RWPE2 (cell line): ENCODE data around the gene MAPK8.
"Not testable (repeated sequence)": the region's sequence is repeated elsewhere in the genome, so short reads cannot be mapped to it uniquely, and the experiment has no call there.

Source experiments
- ATAC-seq: fragments of 200-7000 bp; cut with Tn5 transposase; 3 replicates; pipeline ENCODE4 v1.9.1; 2021; ENCODE audit warnings: low read depth
- DNase-seq: peaks from one replicate; pipeline ENCODE4 v3.0.0-alpha.2; 2020; ENCODE audit warnings: low spot score
- H3K27ac ChIP-seq: fragments of 450-650 bp; 2 replicates; pipeline ENCODE4 v1.5.1; 2017; ENCODE audit warnings: mild to moderate bottlenecking; ENCODE audit not compliant: poor library complexity, severe bottlenecking
- H3K27me3 ChIP-seq: fragments of 250-450 bp; sonication (Bioruptor Pico); 2 replicates; pipeline ENCODE4 v1.5.1; 2021; ENCODE audit warnings: mild to moderate bottlenecking, moderate library complexity; ENCODE audit not compliant: insufficient read depth, poor library complexity, severe bottlenecking
- H3K36me3 ChIP-seq: fragments of 250-450 bp; sonication (Bioruptor Pico); 2 replicates; pipeline ENCODE4 v1.5.1; 2020; ENCODE audit warnings: low read depth, mild to moderate bottlenecking, moderate library complexity
- H3K4me1 ChIP-seq: fragments of 250-450 bp; sonication (Bioruptor Pico); 2 replicates; pipeline ENCODE4 v1.5.1; 2021; ENCODE audit warnings: mild to moderate bottlenecking, moderate library complexity; ENCODE audit not compliant: insufficient read depth, poor library complexity, severe bottlenecking
- H3K4me3 ChIP-seq: fragments of 250-450 bp; sonication (Bioruptor Pico); 2 replicates; pipeline ENCODE4 v1.5.1; 2021; ENCODE audit warnings: mild to moderate bottlenecking, moderate library complexity; ENCODE audit not compliant: severe bottlenecking
- H3K9me3 ChIP-seq: fragments of 250-450 bp; sonication (Bioruptor Pico); 2 replicates; pipeline ENCODE4 v1.5.1; 2021; ENCODE audit warnings: mild to moderate bottlenecking, moderate library complexity; ENCODE audit not compliant: severe bottlenecking
- TF ChIP-seq, protein P1 (sequence below): fragments of 450-650 bp; IDR thresholded peaks from one replicate; pipeline ENCODE4 v1.5.1; 2017; ENCODE audit warnings: mild to moderate bottlenecking, moderate library complexity; ENCODE audit not compliant: poor library complexity, severe bottlenecking

The MAPK8 gene

DNA sequence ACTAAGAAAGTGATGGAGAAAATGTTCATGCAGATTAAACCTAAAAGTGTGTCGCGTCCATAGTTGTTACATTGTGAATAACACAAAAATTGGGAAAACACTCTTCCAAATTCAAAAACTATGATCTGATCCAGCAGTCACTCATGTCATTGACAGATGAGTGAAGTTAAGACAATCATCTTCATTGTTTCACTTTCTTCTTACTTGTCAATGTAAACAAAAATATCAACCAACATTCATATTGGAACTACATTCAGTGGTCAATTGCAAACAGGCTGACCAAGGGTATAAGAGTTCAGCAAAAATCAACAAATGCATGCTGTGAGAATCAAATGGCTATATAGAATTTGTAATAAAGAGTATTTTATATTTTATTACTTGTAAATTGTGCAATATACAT, 33.8 kb upstream of the MAPK8 start:
- ATAC-seq: no peak
- DNase-seq: no peak
- H3K27me3 ChIP-seq: no peaks in the 10 kb centered on the region
- TF ChIP-seq, protein P1, sequence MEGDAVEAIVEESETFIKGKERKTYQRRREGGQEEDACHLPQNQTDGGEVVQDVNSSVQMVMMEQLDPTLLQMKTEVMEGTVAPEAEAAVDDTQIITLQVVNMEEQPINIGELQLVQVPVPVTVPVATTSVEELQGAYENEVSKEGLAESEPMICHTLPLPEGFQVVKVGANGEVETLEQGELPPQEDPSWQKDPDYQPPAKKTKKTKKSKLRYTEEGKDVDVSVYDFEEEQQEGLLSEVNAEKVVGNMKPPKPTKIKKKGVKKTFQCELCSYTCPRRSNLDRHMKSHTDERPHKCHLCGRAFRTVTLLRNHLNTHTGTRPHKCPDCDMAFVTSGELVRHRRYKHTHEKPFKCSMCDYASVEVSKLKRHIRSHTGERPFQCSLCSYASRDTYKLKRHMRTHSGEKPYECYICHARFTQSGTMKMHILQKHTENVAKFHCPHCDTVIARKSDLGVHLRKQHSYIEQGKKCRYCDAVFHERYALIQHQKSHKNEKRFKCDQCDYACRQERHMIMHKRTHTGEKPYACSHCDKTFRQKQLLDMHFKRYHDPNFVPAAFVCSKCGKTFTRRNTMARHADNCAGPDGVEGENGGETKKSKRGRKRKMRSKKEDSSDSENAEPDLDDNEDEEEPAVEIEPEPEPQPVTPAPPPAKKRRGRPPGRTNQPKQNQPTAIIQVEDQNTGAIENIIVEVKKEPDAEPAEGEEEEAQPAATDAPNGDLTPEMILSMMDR: no peak
- H3K36me3 ChIP-seq: no peaks in the 10 kb centered on the region
- no peak overlapping the region for H3K4me3 ChIP-seq
- H3K9me3 ChIP-seq: no peaks in the 10 kb centered on the region
- H3K27ac ChIP-seq: no peak overlapping the region
- no peaks in the 10 kb centered on the region for H3K4me1 ChIP-seq

DNA sequence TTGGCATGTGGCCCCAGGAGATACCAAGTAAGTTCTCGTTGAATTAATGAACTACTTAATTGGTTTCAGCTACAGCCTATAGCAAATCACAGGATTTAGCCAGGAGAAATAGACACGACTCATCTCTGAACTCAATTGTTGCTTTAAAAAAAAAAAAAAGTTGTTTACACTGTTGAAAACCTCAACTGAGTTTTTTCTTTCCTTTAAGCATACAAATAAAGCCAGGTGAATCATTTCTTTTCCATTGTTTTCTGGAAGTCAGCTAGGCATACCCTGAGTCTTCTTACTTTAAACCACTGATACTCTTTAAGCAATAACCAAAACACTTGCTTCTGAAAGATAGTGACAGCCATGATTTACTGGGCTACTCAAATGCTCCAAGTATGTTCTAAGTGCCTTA, 32.7 kb upstream of the MAPK8 start:
- Histone ChIP-seq H3K4me3 (no peak overlapping the region), H3K27ac (no peak overlapping the region), H3K36me3 (no peaks in the 10 kb centered on the region), H3K27me3 (no peaks in the 10 kb centered on the region), H3K4me1 (no peaks in the 10 kb centered on the region), H3K9me3 (no peaks in the 10 kb centered on the region)
- TF ChIP-seq, protein P1: no peak
- ATAC-seq (no peak), DNase-seq (no peak)

GRCh38 chr10:48274636-48275035, 31.8 kb upstream of the MAPK8 start, which contains the start of gene FRMPD2:
TSS of gene FRMPD2 (minus strand) at chr10:48274696. CDS start at chr10:48274567, 129 bp downstream.
- Histone ChIP-seq H3K9me3 (no peaks in the 10 kb centered on the region), H3K27ac (no peak within 1 kb of the TSS), H3K27me3 (no peaks in the 10 kb centered on the region), H3K4me3 (no peak within 1 kb of the TSS), H3K36me3 (no peaks in the 10 kb centered on the region), H3K4me1 (no peaks in the 10 kb centered on the region)
- TF ChIP-seq, protein P1: no peak
- DNase-seq: no peak
- no peak for ATAC-seq

DNA sequence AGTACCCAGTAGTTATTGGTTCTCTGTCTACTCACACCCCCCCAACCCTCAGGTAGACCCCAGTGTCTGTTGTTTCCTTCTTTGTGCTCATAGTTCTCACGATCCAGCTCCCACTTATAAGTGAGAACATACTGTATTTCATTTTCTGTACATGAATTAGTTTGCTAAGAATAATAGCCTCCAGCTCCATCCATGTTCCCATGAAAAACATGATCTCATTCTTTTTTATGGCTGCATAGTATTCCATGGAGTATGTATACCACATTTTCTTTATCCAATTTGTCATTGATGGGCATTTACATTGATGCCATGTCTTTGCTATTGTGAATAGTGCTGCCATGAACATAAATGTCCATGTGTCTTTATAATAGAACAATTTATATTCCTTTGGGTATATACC, 29.4 kb upstream of the MAPK8 start:
- ATAC-seq (no peak), DNase-seq (no peak)
- Histone ChIP-seq H3K27me3 (no peaks in the 10 kb centered on the region), H3K4me3 (no peak overlapping the region), H3K36me3 (no peaks in the 10 kb centered on the region), H3K4me1 (no peaks in the 10 kb centered on the region), H3K9me3 (no peaks in the 10 kb centered on the region), H3K27ac (no peak overlapping the region)
- TF ChIP-seq, protein P1: no peak

GRCh38 chr10:48279081-48279751, 27.3 kb upstream of the MAPK8 start:
- no peak for ATAC-seq
- H3K27ac ChIP-seq: no peak overlapping the region
- TF ChIP-seq, protein P1: no peak
- no peak for DNase-seq
- H3K4me3 ChIP-seq: no peak overlapping the region
- no peaks in the 10 kb centered on the region for H3K27me3 ChIP-seq
- H3K4me1 ChIP-seq: no peaks in the 10 kb centered on the region
- H3K36me3 ChIP-seq: no peaks in the 10 kb centered on the region
- no peaks in the 10 kb centered on the region for H3K9me3 ChIP-seq

GRCh38 chr10:48281697-48282096, 24.8 kb upstream of the MAPK8 start:
- H3K27ac ChIP-seq, H3K27me3 ChIP-seq, H3K4me1 ChIP-seq, H3K4me3 ChIP-seq, H3K9me3 ChIP-seq, DNase-seq, H3K36me3 ChIP-seq, ATAC-seq: not testable (repeated sequence)
